ENCODE results near the gene TUBGCP6.

TUBGCP6 gene

GRCh38 chr22:50264104-50264745 lies 19.4 kb upstream of the TUBGCP6 start:
- no peak for DNase-seq

GRCh38 chr22:50262973-50263617 lies 18.3 kb upstream of the TUBGCP6 start:
- DNase-seq: no peak

DNA sequence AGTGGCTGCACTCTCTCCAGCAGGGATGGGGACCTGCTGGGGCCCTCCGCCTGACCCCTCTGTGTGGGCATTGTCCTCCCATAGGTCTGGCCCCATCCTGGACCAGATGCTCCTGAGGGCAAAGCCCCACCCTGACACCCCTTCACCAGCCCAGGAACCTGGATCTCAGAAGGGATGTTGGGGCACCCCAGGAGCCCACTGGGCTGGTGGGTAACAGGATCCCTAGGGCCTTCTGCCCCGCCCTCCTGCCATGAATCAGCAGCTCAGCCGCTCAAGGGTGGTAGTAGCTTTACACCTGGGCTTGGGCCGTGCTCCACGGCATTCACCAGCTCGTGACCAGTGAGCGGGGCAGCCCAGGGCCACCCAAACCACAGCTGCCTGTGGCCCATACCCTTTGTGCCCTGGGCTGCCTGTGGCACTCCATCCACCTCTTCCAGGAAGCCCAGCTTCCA lies 17.7 kb upstream of the TUBGCP6 start:
- DNase-seq: no peak

- peak; percentile 52 for DNase-seq
Observed at GRCh38 chr22:50261615-50262459, 17.0 kb upstream of the TUBGCP6 start, which contains the start of gene MAPK12. TSS of gene MAPK12 (minus strand) at chr22:50261683. CDS start at chr22:50261509, 174 bp downstream.

GRCh38 chr22:50260801-50261614 lies 16.2 kb upstream of the TUBGCP6 start:
- DNase-seq: peak; percentile 64

- DNase-seq: peak; percentile 31
Observed at GRCh38 chr22:50260434-50260800, 15.6 kb upstream of the TUBGCP6 start.

DNA sequence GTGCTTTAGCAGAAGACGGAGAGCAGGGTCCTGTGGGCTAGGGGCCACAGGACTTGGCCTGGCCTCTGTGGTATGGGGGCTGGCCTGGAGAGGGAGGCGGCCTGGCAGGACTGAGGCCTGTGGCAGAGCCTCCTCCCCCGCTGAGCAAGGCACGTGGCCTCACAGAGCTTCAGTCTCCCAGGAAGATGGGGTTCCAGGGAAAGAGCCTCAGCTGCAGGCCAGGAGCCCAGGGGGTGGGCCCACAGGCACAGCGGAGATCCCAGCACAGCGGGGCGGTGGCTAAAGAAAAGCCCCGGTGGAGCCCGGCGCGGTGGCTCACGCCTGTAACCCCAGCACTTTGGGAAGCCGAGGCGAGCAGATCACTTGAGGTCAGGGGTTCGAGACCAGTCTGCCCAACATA lies 14.5 kb upstream of the TUBGCP6 start:
- DNase-seq: no peak

- no peak for DNase-seq
Observed at GRCh38 chr22:50258361-50259292, 13.8 kb upstream of the TUBGCP6 start.

- no peak for DNase-seq
Observed at GRCh38 chr22:50257451-50258360, 12.9 kb upstream of the TUBGCP6 start.

- DNase-seq: no peak
Observed at GRCh38 chr22:50257041-50257440, 12.2 kb upstream of the TUBGCP6 start.

- DNase-seq: no peak
Observed at GRCh38 chr22:50256258-50256862, 11.5 kb upstream of the TUBGCP6 start.

GRCh38 chr22:50255607-50256006 lies 10.8 kb upstream of the TUBGCP6 start:
- DNase-seq: no peak

DNA sequence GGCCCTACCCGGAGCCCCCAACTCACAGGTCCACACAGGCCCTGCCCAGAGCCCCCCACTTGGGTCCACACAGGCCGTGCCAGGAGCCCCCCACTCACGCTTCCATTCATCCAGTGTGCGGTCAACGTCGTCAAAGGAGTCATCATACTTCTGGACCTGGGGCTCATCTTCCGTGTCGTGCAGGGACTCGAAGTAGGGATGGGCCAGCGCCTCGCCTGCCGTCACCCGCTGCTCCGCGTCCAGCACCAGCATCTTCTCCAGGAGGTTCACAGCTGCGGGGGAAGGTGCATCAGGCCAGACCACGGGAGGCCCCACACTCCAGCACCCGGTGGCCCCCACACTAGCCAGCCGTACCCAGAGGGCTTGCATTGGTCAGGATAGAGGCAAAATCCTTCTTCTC lies 10.3 kb upstream of the TUBGCP6 start:
- DNase-seq: no peak

DNA sequence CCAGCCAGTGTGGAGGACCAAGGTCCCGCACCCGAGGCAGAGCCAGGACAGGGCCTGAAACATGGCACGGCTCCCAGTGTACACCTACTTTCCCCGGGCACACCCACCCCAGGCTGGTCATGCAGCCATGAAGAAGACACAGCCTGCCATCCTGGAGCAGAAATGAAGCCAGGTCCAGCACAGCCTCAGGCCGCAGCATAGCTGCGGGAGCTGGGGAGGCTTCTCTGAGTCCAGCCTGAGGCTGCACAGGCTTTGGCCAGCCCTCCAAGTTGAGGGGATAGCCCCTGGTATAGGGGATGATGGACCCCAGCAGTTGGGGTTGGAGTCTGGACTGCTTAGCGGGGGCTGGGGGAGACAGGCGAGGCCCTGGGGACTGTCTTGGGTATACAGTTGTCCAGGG lies 9.1 kb upstream of the TUBGCP6 start:
- no peak for DNase-seq

DNA sequence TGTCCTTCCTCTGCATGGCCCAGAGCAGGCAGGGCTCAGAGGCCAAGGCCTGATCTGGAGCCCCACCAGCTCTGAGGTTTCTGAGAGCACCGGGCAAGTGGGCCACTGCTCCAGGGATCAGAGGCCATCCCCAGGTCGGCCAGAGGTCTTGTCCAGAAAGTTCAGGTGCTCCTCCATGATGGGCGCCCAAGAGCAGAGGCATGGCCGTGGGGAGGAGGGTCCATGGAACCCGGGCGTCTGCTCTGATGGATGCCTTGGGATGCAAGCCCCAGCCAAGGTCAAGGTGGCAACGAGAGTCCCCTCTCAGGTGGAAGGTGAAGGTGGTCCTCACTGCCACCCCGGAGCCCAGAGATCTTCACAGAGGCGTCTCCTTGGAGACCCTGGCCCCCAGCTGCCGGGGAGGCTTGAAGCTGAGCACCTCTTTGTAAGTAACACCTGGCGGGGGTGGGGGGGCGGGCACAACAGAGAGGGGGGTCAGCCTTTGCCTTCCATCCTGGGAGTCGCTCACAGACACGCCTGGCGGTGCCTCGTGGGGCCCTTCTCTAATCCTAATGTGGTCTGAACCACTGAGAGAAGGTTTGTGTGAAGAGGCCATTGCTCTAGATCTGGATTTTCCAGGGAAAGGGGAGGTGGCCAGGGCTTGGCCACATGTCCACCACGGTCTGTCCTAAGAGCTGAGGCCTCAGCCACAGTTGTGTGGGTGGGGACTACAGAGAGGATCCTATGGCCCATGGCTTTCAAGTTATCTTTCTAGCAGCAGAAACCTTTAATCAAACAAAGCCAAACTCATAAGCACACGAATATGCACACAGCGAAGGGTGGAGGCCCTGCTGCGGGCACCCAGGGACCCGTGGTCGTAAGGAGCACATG lies 8.5 kb upstream of the TUBGCP6 start:
- DNase-seq: no peak

DNA sequence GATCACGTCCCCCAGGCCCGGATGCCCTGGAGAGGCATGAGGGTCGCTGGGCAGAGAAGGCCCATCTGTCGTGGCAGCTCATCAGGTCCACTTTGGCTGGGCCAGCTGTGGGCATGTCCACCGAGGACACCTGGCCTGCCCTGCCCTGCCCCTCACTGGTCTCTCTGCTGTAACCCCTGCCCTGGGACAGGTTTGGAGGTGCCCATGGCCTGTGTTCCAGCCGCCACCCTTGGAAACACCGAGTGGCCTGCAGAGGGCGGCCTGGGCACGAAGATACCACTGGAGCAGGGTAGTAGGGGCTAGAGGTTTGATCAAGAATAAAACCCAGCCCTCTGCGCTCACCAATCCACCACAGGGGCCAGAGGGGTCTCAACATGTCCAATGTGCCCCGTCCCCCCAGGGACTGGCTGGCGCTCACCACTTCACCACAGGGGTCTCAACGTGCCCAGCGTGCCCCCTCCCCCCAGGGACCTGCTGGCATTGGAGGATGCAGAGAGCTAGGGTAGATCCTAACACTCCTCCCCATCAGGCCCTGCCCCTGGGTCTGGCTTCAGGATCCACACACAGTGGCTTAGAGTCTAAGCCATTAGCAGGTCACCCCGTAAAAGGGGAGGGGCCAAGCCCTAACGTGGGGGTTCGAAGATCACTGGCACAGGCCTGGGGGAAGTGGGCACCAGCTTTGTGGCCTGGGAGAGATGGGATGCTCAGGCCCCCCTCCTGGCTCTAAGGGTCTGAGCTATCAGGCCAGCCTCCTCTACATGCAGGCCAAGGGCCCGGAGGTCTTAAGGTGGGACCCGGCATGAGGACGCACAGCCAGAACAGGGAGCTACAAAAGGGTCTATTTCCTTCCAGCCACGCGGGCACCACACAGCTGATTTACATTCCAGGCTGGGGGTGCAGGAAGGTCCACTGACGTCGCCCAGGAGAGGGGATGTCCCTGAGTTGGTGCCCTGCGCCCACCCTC lies 7.5 kb upstream of the TUBGCP6 start:
- peak; percentile 63 for DNase-seq

- no peak for DNase-seq
Observed at GRCh38 chr22:50251477-50252081, 6.8 kb upstream of the TUBGCP6 start.

All from fibroblast of skin of right biceps (primary cell).